KMS-11 (cell line): Measurements from ENCODE around the gene NOTO.
A peak's percentile ranks its signal among the peaks of the same experiment; 100 is the strongest.

ENCODE experiments used
- H2AFZ ChIP-seq: fragments of 200-600 bp; sonication (generic); 2 replicates; pipeline ENCODE4 v1.6.1; 2016; ENCODE audit warnings: antibody characterized with exemption, mixed run types, low read depth
- H3K27ac ChIP-seq: fragments of 200-600 bp; sonication (generic); 2 replicates; pipeline ENCODE4 v1.6.1; 2016; ENCODE audit warnings: mild to moderate bottlenecking, mixed run types
- H3K27me3 ChIP-seq: fragments of 200-600 bp; sonication (generic); 2 replicates; pipeline ENCODE4 v1.6.1; 2017; ENCODE audit warnings: mild to moderate bottlenecking, low read depth, mixed run types, moderate library complexity; ENCODE audit not compliant: insufficient read depth
- H3K36me3 ChIP-seq: fragments of 200-600 bp; sonication (generic); 2 replicates; pipeline ENCODE4 v1.6.1; 2017; ENCODE audit warnings: mild to moderate bottlenecking, mixed run types; ENCODE audit not compliant: insufficient read depth
- H3K4me1 ChIP-seq: fragments of 200-600 bp; sonication (generic); 2 replicates; pipeline ENCODE4 v1.6.1; 2016; ENCODE audit warnings: mild to moderate bottlenecking, low read depth, mixed run types; ENCODE audit not compliant: poor library complexity, severe bottlenecking
- H3K4me2 ChIP-seq: fragments of 200-600 bp; sonication (generic); 2 replicates; pipeline ENCODE4 v1.7.0; 2016; ENCODE audit warnings: mild to moderate bottlenecking, mixed run types
- H3K4me3 ChIP-seq: fragments of 200-600 bp; sonication (generic); IDR thresholded peaks from 2 replicates; pipeline ENCODE4 v1.6.1; 2017; ENCODE audit warnings: low read depth, low read length, mixed read lengths; ENCODE audit not compliant: insufficient read depth
- H3K79me2 ChIP-seq: fragments of 200-600 bp; sonication (generic); 2 replicates; pipeline ENCODE4 v1.6.1; 2016; ENCODE audit warnings: low read depth, mixed run types; ENCODE audit not compliant: insufficient read depth
- H3K9ac ChIP-seq: fragments of 200-600 bp; sonication (generic); 2 replicates; pipeline ENCODE4 v1.6.1; 2016; ENCODE audit warnings: mild to moderate bottlenecking, mixed run types
- H4K20me1 ChIP-seq: fragments of 200-600 bp; sonication (generic); 2 replicates; pipeline ENCODE4 v1.6.1; 2016; ENCODE audit warnings: mild to moderate bottlenecking, mixed run types; ENCODE audit not compliant: insufficient read depth
- CTCF ChIP-seq: fragments of 200-600 bp; sonication (generic); conservative IDR thresholded peaks from 2 replicates; pipeline ENCODE4 v1.6.1; 2017; ENCODE audit warnings: low read depth, mild to moderate bottlenecking, antibody characterized with exemption, low read length, moderate library complexity, mixed read lengths

NOTO gene

DNA sequence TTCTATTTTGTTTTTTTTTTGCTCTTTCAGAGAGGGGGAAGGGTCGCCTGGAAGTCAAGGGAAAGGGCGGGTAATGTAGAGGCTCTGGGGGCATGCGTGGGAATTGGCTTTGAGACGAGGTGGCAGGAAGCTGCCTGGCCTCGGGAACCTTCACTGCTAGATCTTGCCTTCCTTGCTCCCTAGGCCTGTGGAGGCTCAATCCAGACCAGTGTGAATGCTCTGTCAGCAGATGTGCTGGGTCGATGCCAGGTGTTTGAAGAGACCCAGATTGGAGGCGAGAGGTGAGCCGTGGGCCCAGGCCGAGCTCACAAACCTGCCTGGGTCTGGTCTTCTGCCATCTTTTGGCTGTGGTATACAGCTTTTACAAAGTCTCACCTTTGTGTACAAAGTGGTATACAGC, 47.3 kb downstream of the NOTO start:
- Histone ChIP-seq H3K4me1 (peaks cover 8% of the 10 kb centered on the region), H3K27ac (no peak overlapping the region), H3K4me3 (no peak overlapping the region), H3K79me2 (peaks cover 12% of the 10 kb centered on the region; the same call in 1 of the 2 replicates), H3K9ac (no peak overlapping the region), H3K27me3 (no peaks in the 10 kb centered on the region), H4K20me1 (peaks cover 12% of the 10 kb centered on the region), H3K36me3 (peaks cover 39% of the 10 kb centered on the region; the same call in 1 of the 2 replicates), H3K4me2 (no peak overlapping the region), H2AFZ (no peak overlapping the region)
- TF ChIP-seq CTCF = no peak

DNA sequence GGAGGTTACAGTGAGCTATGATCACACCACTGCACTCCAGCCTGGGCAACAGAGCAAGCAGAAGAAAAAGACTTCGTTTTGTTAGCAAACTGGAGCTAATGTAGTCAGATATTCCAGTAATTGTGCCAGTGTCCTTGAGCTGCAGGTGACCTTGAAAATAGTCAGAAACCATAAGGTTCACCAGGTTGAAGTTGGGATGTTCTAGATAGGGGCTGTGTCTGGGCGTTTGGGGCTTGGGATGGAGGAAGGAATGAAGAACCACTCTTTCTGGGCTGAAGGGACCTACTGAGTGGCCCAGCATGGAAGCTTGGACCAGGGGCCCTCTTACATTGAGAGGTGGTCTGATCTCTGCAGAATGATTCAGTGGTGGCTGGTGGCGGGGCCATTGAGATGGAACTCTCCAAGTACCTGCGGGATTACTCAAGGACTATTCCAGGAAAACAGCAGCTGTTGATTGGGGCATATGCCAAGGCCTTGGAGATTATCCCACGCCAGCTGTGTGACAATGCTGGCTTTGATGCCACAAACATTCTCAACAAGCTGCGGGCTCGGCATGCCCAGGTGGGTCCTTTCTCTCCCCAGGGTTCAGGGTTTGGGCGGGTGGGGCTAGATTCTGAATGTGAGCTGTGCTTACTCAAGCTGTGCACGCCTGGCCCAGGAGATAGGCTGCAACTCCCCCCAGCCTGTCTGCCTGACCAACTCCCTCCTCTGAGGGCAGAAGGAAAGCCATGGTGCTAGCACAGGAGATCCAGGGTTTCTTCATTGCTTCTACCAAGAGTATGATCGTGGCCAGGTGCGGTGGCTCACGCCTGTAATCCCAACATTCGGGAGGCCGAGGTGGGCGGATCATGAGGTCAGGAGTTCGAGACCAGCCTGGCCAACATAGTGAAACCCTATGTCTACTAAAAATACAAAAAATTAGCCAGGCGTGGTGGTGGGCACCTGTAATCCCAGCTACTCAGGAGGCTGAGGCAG, 48.8 kb downstream of the NOTO start:
- Histone ChIP-seq H4K20me1 (peaks cover 1% of the 10 kb centered on the region), H3K4me3 (no peak overlapping the region), H3K27me3 (no peaks in the 10 kb centered on the region), H3K79me2 (no peaks in the 10 kb centered on the region; the same call in 1 of the 2 replicates), H3K4me2 (no peak overlapping the region), H3K27ac (no peak overlapping the region), H3K9ac (no peak overlapping the region), H2AFZ (no peak overlapping the region), H3K4me1 (peaks cover 6% of the 10 kb centered on the region), H3K36me3 (peaks cover 30% of the 10 kb centered on the region; the same call in 1 of the 2 replicates)
- no peak for TF ChIP-seq CTCF

- Histone ChIP-seq H3K36me3 (peaks cover 30% of the 10 kb centered on the region; the same call in 1 of the 2 replicates), H3K9ac (no peak overlapping the region), H3K27me3 (no peaks in the 10 kb centered on the region), H3K4me1 (no peaks in the 10 kb centered on the region), H3K27ac (no peak overlapping the region; the same call in 1 of the 2 replicates), H3K79me2 (no peaks in the 10 kb centered on the region; the same call in 1 of the 2 replicates), H2AFZ (no peak overlapping the region), H3K4me3 (no peak overlapping the region), H3K4me2 (no peak overlapping the region), H4K20me1 (no peaks in the 10 kb centered on the region; the same call in 1 of the 2 replicates)
- TF ChIP-seq CTCF = no peak
These were observed 50.1 kb downstream of the NOTO start for GRCh38 chr2:73252238-73253027.

DNA sequence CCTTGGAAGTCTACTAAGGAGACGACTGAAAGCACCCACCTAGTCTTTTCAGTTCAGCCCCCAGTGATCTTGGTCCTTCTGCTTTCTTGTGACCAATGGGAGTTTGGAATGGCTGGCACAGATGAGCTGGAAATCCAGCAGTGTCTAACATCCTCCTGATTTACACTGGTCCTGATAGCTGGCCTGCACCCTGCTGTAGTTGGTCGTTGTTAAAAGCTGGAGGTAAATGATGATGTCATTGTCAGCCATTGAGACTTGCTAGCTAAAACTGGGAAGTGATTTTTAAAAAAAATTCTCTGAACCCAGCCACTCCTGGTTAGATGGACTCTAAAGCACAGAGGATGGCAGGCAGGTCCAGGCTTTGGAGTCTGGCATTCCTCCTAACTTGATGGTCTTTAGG, 51.0 kb downstream of the NOTO start:
- Histone ChIP-seq H3K27me3 (no peaks in the 10 kb centered on the region), H3K9ac (no peak overlapping the region), H2AFZ (no peak overlapping the region), H3K36me3 (peaks cover 26% of the 10 kb centered on the region; the same call in 1 of the 2 replicates), H3K4me2 (no peak overlapping the region), H3K27ac (peak overlapping the region; percentile 16; the same call in 1 of the 2 replicates), H3K4me1 (no peaks in the 10 kb centered on the region), H3K79me2 (no peaks in the 10 kb centered on the region), H3K4me3 (no peak overlapping the region), H4K20me1 (no peaks in the 10 kb centered on the region; the same call in 1 of the 2 replicates)
- TF ChIP-seq CTCF = no peak
